Endothelial cell of umbilical vein (primary cell): Measurements from ENCODE around the gene KCNA2. TPM values are rescaled to one million over a fixed set of nuclear protein-coding genes. Genes with fewer than 3 reads are reported as not detected.

Source experiments
- BruUV-seq: library from RNA; stranded (reverse); fragments of 400-500 nt; replicated peaks from 2 replicates; lab custom pipeline; 2021; lab: Mats Ljungman, UMichigan
- CTCF ChIA-PET: fragments of 300-600, 350-600 bp; sonication (Branson Sonifier 250); formaldehyde crosslinking; loops from one replicate; lab custom pipeline; 2021; ENCODE audit warnings: antibody characterized with exemption, inconsistent platforms; lab: Charles Lee
- POLR2A ChIA-PET: fragments of 300-600, 350-600 bp; sonication (Branson Sonifier 250); formaldehyde crosslinking; loops from one replicate; lab custom pipeline; 2021; ENCODE audit warnings: antibody characterized with exemption, inconsistent platforms; lab: Charles Lee
- DNase-seq: peaks from one replicate; pipeline ENCODE4 v3.0.0-alpha.2; 2011; ENCODE audit warnings: low read depth, low spot score
- FAIRE-seq: peaks from 2 replicates; lab custom pipeline; 2011; peaks lifted over from hg19 to GRCh38; lab: Jason Lieb, UNC
- H2AFZ ChIP-seq: 2 replicates; pipeline ENCODE4 v1.6.0; 2012; ENCODE audit warnings: low read depth, low read length, control low read depth, inconsistent platforms
- H3K27ac ChIP-seq: 2 replicates; pipeline ENCODE4 v1.5.1; 2011; ENCODE audit warnings: low read depth, mild to moderate bottlenecking, control low read depth, low read length, moderate library complexity; ENCODE audit not compliant: insufficient read depth
- H3K27me3 ChIP-seq, 2 experiments: 2 replicates each; pipeline versions ENCODE4 v1.6.0 to v1.6.1; 2011; ENCODE audit warnings: low read length in 2 of 2, mixed read lengths in 1 of 2; ENCODE audit not compliant: control insufficient read depth in 2 of 2, insufficient read depth in 2 of 2
- H3K36me3 ChIP-seq, 2 experiments: 2 replicates in 1 of 2; 3 replicates in 1 of 2; pipeline ENCODE4 v1.5.1; 2011; ENCODE audit warnings: low read length in 2 of 2, mild to moderate bottlenecking in 1 of 2, moderate library complexity in 1 of 2; ENCODE audit not compliant: control insufficient read depth in 2 of 2, insufficient read depth in 2 of 2; ENCODE audit errors: extremely low read depth in 1 of 2
- H3K4me1 ChIP-seq: 3 replicates; pipeline ENCODE4 v1.5.1; 2011; ENCODE audit warnings: mild to moderate bottlenecking, low read length; ENCODE audit not compliant: control insufficient read depth, insufficient read depth; ENCODE audit errors: extremely low read depth
- H3K4me2 ChIP-seq: 2 replicates; pipeline ENCODE4 v1.6.1; 2011; ENCODE audit warnings: low read length, control low read depth, mixed read lengths; ENCODE audit not compliant: insufficient read depth
- H3K4me3 ChIP-seq, 3 experiments: fragments of 200-600 bp in 1 of 3; sonication (generic), shearing (Covaris generic) in 1 of 3; replicated peaks in 1 of 3; 2 replicates each; pipeline ENCODE4 v1.5.1; 2011 to 2016; ENCODE audit warnings: control low read depth in 3 of 3, low read length in 3 of 3, mild to moderate bottlenecking in 2 of 3, inconsistent platforms in 1 of 3, low read depth in 1 of 3, moderate library complexity in 1 of 3; ENCODE audit not compliant: insufficient read depth in 1 of 3
- H3K79me2 ChIP-seq: 2 replicates; pipeline ENCODE4 v1.6.0; 2012; ENCODE audit warnings: low read length, inconsistent platforms; ENCODE audit not compliant: control insufficient read depth, insufficient read depth
- H3K9ac ChIP-seq: replicated peaks from 2 replicates; pipeline ENCODE3; 2011; ENCODE audit warnings: low read length, control low read depth; ENCODE audit not compliant: insufficient read depth; ENCODE audit errors: extremely low read depth
- H3K9me1 ChIP-seq: replicated peaks from 3 replicates; pipeline ENCODE4 v1.6.0; 2011; ENCODE audit warnings: mild to moderate bottlenecking, low read length; ENCODE audit not compliant: control insufficient read depth, insufficient read depth; ENCODE audit errors: extremely low read depth
- H3K9me3 ChIP-seq: replicated peaks from 2 replicates; pipeline ENCODE4 v1.5.1; 2012; ENCODE audit warnings: low read length, inconsistent platforms; ENCODE audit not compliant: control insufficient read depth, insufficient read depth
- H4K20me1 ChIP-seq: replicated peaks from 2 replicates; pipeline ENCODE3; 2011; ENCODE audit warnings: mild to moderate bottlenecking, low read length; ENCODE audit not compliant: control insufficient read depth, insufficient read depth; ENCODE audit errors: extremely low read depth
- CTCF ChIP-seq, 2 donors: IDR thresholded peaks; 1 replicate in 1 of 2; 2 replicates in 1 of 2; pipeline ENCODE4 v1.5.1; 2011; ENCODE audit warnings: low read length in 2 of 2, mild to moderate bottlenecking in 2 of 2, moderate library complexity in 2 of 2, control low read depth in 1 of 2, inconsistent platforms in 1 of 2, low read depth in 1 of 2; ENCODE audit not compliant: insufficient read depth in 1 of 2; ENCODE audit errors: extremely low read depth in 1 of 2
- EZH2 ChIP-seq: IDR thresholded peaks from 2 replicates; pipeline ENCODE4 v1.6.1; 2012; ENCODE audit warnings: borderline replicate concordance, low read depth, mild to moderate bottlenecking, moderate library complexity, low read length, inconsistent platforms; ENCODE audit not compliant: severe bottlenecking
- FOS ChIP-seq: IDR thresholded peaks from 2 replicates; pipeline ENCODE4 v1.6.1; 2011; ENCODE audit warnings: mild to moderate bottlenecking, low read length, moderate library complexity, borderline replicate concordance; ENCODE audit not compliant: insufficient read depth
- GATA2 ChIP-seq: IDR thresholded peaks from 2 replicates; pipeline ENCODE4 v1.7.0; 2011; ENCODE audit warnings: low read depth, mild to moderate bottlenecking, moderate library complexity, mixed read lengths, low read length; ENCODE audit not compliant: insufficient read length, insufficient read depth
- JUN ChIP-seq: IDR thresholded peaks from 2 replicates; pipeline ENCODE4 v1.6.1; 2011; ENCODE audit warnings: borderline replicate concordance, low read depth; ENCODE audit not compliant: insufficient read length, insufficient read depth
- MYC ChIP-seq: IDR thresholded peaks from one replicate; pipeline ENCODE4 v1.6.1; 2011; ENCODE audit warnings: mild to moderate bottlenecking, low read depth, low read length
- POLR2A ChIP-seq: IDR thresholded peaks from 2 replicates; pipeline ENCODE4 v1.6.1; 2012; ENCODE audit warnings: low read depth, mild to moderate bottlenecking, control low read depth, low read length
- POLR2AphosphoS5 ChIP-seq: IDR thresholded peaks from 2 replicates; pipeline ENCODE4 v1.6.1; 2012; ENCODE audit warnings: low read depth, mild to moderate bottlenecking, control low read depth, low read length, moderate library complexity; ENCODE audit not compliant: insufficient read depth
- dilution Hi-C: fragments of 300-500 bp; cut with MboI; formaldehyde crosslinking; loops from one replicate; pipeline ENCODE4 v1.15.0; 2019; ENCODE audit warnings: low sequenced_read_pairs; ENCODE audit not compliant: extremely low pct_ligation_motif_present
- intact Hi-C: fragments of 100-400 bp; cut with micrococcal nuclease; formaldehyde crosslinking; loops from one replicate; pipeline ENCODE4 v1.10.0; 2022
- polyA plus RNA-seq, 4 experiments: library from polyadenylated mRNA; depleted of rRNA in 3 of 4; stranded (reverse) in 3 of 4; unstranded in 1 of 4; fragments of >200 nt; gene quantifications; 2 replicates each; pipeline versions ENCODE4 v1.2.1 to v1.2.3, GENCODE V29; 2011 to 2012; ENCODE audit warnings: missing spikeins in 1 of 4
- total RNA-seq: library from RNA; stranded (reverse); gene quantifications from 2 replicates; pipeline ENCODE4 v1.2.3, GENCODE V29; 2021
- TF ChIP-seq, protein P1 (sequence below): IDR thresholded peaks from 2 replicates; pipeline ENCODE4 v1.6.1; 2011; ENCODE audit not compliant: insufficient read depth, insufficient read length

KCNA2 gene
- total and polyA plus RNA-seq, 2 donors (not counting 3 experiments of a cell fraction or from before 2014, with no cell fraction given), result not detected

DNA sequence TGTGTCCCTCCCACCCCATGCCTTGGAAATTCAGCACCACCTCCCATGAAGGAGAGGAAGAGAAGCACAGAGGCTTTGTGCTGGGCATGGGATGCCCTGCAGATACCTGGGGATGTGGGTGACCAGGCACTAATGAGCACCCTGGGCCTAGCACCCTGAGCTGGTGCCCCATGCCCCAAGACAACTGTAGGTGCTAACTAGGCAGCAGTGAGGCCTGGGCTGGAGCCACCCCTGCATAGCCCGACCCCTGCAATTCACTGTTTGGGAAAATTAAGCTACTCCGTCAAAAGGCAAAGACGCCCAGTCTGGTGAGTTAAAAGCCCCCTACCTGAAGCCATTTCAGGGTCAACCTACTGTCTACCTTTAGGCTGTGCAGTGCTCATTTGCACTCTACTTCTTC is 5.4 kb downstream of the KCNA2 start:
- H4K20me1 ChIP-seq, result no peaks in the 10 kb centered on the region
- no peak for DNase-seq
- peaks cover 9 to 15% of the 10 kb centered on the region in 2 experiments for H3K27me3 ChIP-seq
- H3K4me2 ChIP-seq, result no peak overlapping the region
- ChIA-PET CTCF (no interaction called here), POLR2A (no interaction called here)
- intact Hi-C loops, result no loop called here
- H2AFZ ChIP-seq, result no peak overlapping the region
- H3K9ac ChIP-seq, result no peak overlapping the region
- H3K79me2 ChIP-seq, result no peaks in the 10 kb centered on the region
- no TSS peak for BruUV-seq
- no peaks in the 10 kb centered on the region for H3K4me1 ChIP-seq
- H3K27ac ChIP-seq, result no peak overlapping the region
- no peaks in the 10 kb centered on the region for H3K9me1 ChIP-seq
- no peaks in the 10 kb centered on the region for H3K36me3 ChIP-seq
- no peak for TF ChIP-seq CTCF (IDR thresholded peaks at IDR 0.05; ENCODE audit: extremely low read depth in 1 of 2, insufficient read depth in 1 of 2, low read depth in 1 of 2, low read length in 2 of 2)
- no peak for TF ChIP-seq POLR2AphosphoS5
- TF ChIP-seq EZH2, result no peak
- no peak for FAIRE-seq
- dilution Hi-C loops, result no loop called here
- no peaks in the 10 kb centered on the region for H3K9me3 ChIP-seq
- H3K4me3 ChIP-seq, result no peak overlapping the region

DNA sequence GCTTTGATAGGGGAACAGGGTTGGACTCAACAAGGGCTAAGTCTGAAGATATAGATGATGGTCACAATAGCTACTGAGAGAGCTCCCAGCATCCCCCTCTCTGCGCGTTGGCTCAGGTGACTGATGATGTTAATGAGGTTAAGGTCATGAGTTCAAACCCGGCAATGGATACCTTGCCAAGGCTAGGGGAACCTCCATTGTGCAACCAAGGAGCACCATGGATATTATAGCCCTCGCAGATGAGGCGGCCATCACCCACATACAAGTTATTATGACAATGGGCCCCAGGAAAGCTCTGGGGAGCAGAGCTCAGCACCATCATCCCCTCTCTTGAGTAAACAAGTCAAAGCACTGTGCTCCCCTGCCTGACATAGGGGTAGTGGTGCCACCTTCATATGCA is 8.2 kb downstream of the KCNA2 start:
- no peaks in the 10 kb centered on the region for H3K79me2 ChIP-seq
- H3K9me3 ChIP-seq, result no peaks in the 10 kb centered on the region
- H3K27ac ChIP-seq, result no peak overlapping the region
- no peak overlapping the region for H2AFZ ChIP-seq
- H3K27me3 ChIP-seq, result peaks cover 0 to 2% of the 10 kb centered on the region in 2 experiments
- H4K20me1 ChIP-seq, result no peaks in the 10 kb centered on the region
- H3K4me1 ChIP-seq, result no peaks in the 10 kb centered on the region
- H3K4me3 ChIP-seq, result no peak overlapping the region
- ChIA-PET CTCF (no interaction called here), POLR2A (no interaction called here)
- intact Hi-C loops, result no loop called here
- BruUV-seq, result no TSS peak
- TF ChIP-seq POLR2AphosphoS5 (no peak), EZH2 (no peak), POLR2A (no peak), GATA2 (no peak), MYC (no peak), JUN (no peak), FOS (no peak), CTCF (IDR thresholded peaks at IDR 0.05; ENCODE audit: extremely low read depth in 1 of 2, insufficient read depth in 1 of 2, low read depth in 1 of 2, low read length in 2 of 2) (no peak)
- TF ChIP-seq, protein P1, sequence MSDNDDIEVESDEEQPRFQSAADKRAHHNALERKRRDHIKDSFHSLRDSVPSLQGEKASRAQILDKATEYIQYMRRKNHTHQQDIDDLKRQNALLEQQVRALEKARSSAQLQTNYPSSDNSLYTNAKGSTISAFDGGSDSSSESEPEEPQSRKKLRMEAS, result no peak
- H3K36me3 ChIP-seq, result no peaks in the 10 kb centered on the region
- no peaks in the 10 kb centered on the region for H3K9me1 ChIP-seq
- H3K9ac ChIP-seq, result no peak overlapping the region
- no peak for FAIRE-seq
- no peak for DNase-seq
- dilution Hi-C loops, result no loop called here
- no peak overlapping the region for H3K4me2 ChIP-seq
